ENCODE data around the gene SLC49A3.

GRCh38 chr4:717601-718320, 28.8 kb upstream of the SLC49A3 start:
- TF ChIP-seq CTCF (conservative IDR thresholded peaks at IDR 0.05 in 1 of 2, IDR thresholded peaks at IDR 0.05 in 1 of 2; ENCODE audit: low read depth in 1 of 2, low read length in 2 of 2) (no peak), EZH2 (IDR thresholded peaks at IDR 0.05; ENCODE audit: low read length, missing control alignments) (no peak)
